Nephron progenitor cell (in vitro differentiated cells): ENCODE data around the gene UHRF1.

Experiments used
- DNase-seq: peaks from one replicate; pipeline ENCODE4 v3.0.0; 2021
- H3K27ac Mint-ChIP-seq: 2 replicates; pipeline ENCODE4 v1.8.0; 2021; ENCODE audit warnings: mild to moderate bottlenecking, moderate library complexity, mixed read lengths
- H3K27me3 Mint-ChIP-seq: 2 replicates; pipeline ENCODE4 v1.8.0; 2021; ENCODE audit warnings: mild to moderate bottlenecking, low read depth, mixed read lengths; ENCODE audit not compliant: poor library complexity
- H3K36me3 Mint-ChIP-seq: 2 replicates; pipeline ENCODE4 v1.8.0; 2021; ENCODE audit warnings: low read depth, mixed read lengths
- H3K4me1 Mint-ChIP-seq: 2 replicates; pipeline ENCODE4 v1.8.0; 2021; ENCODE audit warnings: mixed read lengths
- H3K4me3 Mint-ChIP-seq: 2 replicates; pipeline ENCODE4 v1.8.0; 2021; ENCODE audit warnings: mild to moderate bottlenecking, moderate library complexity, mixed read lengths
- H3K9me3 Mint-ChIP-seq: 2 replicates; pipeline ENCODE4 v1.8.0; 2021; ENCODE audit warnings: mild to moderate bottlenecking, moderate library complexity, mixed read lengths
- TF ChIP-seq, protein P1 (sequence below): fragments of 200-600 bp; sonication (generic); IDR thresholded peaks from 2 replicates; pipeline ENCODE4 v1.5.0; 2021; ENCODE audit warnings: antibody characterized with exemption

The UHRF1 gene

DNA sequence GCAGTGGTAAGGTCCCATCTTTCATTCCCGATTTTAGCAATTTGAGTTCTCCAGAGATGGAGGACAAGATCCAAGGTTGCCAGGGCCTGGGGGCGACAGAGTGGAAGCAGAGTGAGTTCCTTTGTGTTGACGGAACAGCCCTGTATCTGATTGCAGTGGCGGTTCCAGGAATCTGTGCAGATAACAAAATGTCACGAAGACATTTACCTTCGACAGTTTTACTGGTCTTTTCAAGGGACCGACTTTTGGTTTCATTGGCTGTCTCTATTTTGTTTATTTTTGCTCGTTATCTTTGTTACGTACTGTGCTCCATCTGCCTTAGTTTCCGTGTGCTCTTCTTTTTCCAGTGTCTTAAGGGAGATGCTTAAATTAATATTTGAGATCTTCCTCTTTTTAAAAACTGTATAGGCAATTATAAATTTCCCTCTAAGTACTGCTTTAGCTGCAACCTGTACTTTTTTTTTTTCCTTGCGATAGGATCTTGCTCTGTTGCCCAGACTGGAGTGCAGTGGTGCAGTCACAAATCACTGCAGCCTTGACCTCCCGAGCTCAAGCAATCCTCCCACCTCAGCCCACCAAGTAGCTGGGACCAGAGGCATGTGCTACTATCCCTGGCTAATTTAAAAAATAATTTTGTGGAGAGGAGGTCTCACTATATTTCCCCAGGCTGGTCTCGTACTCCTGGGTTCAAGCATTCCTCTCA is 82.8 kb downstream of the UHRF1 start:
- H3K4me1 Mint-ChIP-seq: peaks cover 45% of the 10 kb centered on the region
- no peak for DNase-seq
- H3K9me3 Mint-ChIP-seq: peaks cover 14% of the 10 kb centered on the region
- H3K36me3 Mint-ChIP-seq: peaks cover 53% of the 10 kb centered on the region
- no peak overlapping the region for H3K27ac Mint-ChIP-seq
- H3K4me3 Mint-ChIP-seq: no peak overlapping the region
- H3K27me3 Mint-ChIP-seq: no peaks in the 10 kb centered on the region
- TF ChIP-seq, protein P1, sequence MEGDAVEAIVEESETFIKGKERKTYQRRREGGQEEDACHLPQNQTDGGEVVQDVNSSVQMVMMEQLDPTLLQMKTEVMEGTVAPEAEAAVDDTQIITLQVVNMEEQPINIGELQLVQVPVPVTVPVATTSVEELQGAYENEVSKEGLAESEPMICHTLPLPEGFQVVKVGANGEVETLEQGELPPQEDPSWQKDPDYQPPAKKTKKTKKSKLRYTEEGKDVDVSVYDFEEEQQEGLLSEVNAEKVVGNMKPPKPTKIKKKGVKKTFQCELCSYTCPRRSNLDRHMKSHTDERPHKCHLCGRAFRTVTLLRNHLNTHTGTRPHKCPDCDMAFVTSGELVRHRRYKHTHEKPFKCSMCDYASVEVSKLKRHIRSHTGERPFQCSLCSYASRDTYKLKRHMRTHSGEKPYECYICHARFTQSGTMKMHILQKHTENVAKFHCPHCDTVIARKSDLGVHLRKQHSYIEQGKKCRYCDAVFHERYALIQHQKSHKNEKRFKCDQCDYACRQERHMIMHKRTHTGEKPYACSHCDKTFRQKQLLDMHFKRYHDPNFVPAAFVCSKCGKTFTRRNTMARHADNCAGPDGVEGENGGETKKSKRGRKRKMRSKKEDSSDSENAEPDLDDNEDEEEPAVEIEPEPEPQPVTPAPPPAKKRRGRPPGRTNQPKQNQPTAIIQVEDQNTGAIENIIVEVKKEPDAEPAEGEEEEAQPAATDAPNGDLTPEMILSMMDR: no peak

DNA sequence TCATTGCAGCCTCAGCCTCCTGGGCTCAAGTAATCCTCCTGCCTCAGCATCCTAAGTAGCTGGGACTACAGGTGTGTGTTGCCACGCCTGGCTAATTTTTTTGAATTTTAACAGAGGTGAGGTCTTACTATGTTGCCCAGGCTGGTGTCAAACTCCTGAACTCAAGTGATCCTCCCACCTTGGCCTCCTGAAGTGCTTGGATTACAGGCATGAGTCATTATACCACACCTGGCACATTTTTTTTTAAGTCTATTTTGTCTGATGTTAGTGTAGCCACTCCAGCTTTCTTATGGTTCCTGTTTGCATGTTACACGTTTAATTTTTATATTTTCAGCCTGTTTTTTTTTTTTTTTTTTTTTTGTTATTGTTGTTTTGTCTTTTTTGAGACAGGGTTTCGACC is 84.4 kb downstream of the UHRF1 start:
- peak overlapping the region; percentile 29 for H3K27ac Mint-ChIP-seq
- H3K36me3 Mint-ChIP-seq: peaks cover 66% of the 10 kb centered on the region
- peaks cover 30% of the 10 kb centered on the region for H3K4me1 Mint-ChIP-seq
- no peak overlapping the region for H3K4me3 Mint-ChIP-seq
- H3K27me3 Mint-ChIP-seq: no peaks in the 10 kb centered on the region
- H3K9me3 Mint-ChIP-seq: peaks cover 14% of the 10 kb centered on the region
- DNase-seq: no peak
- TF ChIP-seq, protein P1: no peak

DNA sequence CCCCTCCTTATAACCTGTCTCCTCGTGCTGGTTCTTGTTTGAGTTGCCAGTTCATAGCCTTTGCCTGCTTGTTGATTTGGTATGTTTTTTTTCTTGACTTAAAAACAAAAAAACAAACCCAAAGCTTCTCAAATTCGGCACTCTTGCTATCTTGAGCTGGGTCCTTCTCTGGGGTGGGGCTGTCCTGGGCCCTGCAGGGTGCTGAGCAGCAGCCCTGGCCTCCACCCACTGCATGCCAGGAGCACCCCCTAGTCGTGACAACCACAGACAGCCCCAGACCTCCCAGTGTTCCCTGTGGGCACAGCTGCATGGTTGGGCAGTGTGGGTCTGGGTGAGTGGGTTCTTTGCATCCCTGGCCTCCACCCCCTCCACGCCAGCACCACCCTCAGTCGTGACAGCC is 87.4 kb downstream of the UHRF1 start:
- DNase-seq: no peak
- Mint-ChIP-seq H3K9me3 (peaks cover 20% of the 10 kb centered on the region), H3K4me3 (no peak overlapping the region), H3K4me1 (peaks cover 9% of the 10 kb centered on the region), H3K36me3 (peaks cover 80% of the 10 kb centered on the region), H3K27ac (peak overlapping the region; percentile 97), H3K27me3 (no peaks in the 10 kb centered on the region)
- TF ChIP-seq, protein P1: no peak

DNA sequence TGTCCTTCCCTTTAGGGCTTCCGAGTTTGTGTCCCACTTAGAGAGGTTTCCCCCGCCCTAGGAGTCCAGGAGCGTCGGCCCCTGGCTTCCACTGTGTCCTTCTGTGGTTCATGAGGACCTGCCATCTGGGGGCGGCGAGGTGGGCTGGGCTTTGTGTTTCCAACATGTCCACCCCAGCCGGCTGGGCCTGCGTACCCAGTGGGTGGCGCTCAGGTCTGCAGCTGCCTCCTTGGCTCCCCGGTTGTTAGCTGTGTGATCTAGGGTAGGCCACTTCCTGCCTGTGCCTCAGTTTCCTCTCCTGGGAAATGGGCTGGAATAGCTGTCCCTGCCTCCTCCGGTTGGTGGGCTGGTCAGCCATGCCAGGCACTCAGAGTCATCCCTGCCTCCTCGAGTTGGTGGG is 88.0 kb downstream of the UHRF1 start:
- peaks cover 80% of the 10 kb centered on the region for H3K36me3 Mint-ChIP-seq
- no peak overlapping the region for H3K4me3 Mint-ChIP-seq
- H3K27ac Mint-ChIP-seq: no peak overlapping the region
- TF ChIP-seq, protein P1: no peak
- H3K9me3 Mint-ChIP-seq: peaks cover 14% of the 10 kb centered on the region
- no peak for DNase-seq
- H3K27me3 Mint-ChIP-seq: no peaks in the 10 kb centered on the region
- H3K4me1 Mint-ChIP-seq: peaks cover 6% of the 10 kb centered on the region

DNA sequence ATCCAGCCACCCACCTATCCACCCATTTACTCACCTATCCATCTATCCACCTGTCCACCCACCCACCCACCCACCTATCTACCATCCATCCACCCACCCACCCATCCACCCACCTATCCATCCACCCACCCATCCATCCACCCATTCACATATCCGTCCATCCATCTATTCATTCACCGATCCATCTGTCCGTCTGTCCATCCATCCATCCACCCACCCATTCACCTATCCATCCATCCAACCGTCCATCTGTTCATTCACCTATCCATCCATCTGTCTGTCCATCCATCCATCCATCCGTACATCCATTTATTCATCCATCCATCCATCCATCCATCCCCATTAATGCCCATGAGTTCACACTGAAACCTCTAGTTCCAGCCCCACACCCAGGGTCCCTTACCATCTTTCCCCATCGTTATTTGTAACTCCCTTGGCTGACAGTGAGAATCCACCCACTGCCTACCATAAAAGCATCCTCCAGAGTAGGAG is 90.9 kb downstream of the UHRF1 start:
- DNase-seq: no peak
- Mint-ChIP-seq H3K4me3 (no peak overlapping the region), H3K9me3 (peaks cover 8% of the 10 kb centered on the region), H3K4me1 (peaks cover 19% of the 10 kb centered on the region), H3K27ac (no peak overlapping the region), H3K27me3 (no peaks in the 10 kb centered on the region), H3K36me3 (peaks cover 75% of the 10 kb centered on the region)
- TF ChIP-seq, protein P1: no peak

DNA sequence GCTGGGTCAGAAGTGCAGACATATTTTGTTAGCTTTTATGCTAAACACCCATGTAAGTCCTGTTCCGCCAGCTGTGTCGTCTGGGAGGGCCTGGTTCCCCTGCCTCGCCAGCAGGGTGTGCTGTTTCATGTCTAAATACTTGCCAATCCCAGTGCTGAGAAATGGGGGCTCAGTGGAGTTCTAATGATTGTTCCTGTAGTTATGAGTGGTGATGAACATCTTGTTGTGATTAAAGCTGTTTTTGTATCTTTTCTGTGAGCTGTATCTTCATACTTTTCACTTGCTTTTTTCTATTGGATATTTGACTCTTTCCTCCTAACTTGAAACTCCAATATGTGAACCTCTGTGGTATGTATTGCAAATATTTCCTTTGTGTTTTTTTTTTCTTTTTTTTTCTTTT is 92.3 kb downstream of the UHRF1 start:
- Mint-ChIP-seq H3K4me3 (no peak overlapping the region), H3K27ac (no peak overlapping the region), H3K9me3 (peaks cover 11% of the 10 kb centered on the region)

More for the DNA sequence above, 92.3 kb downstream of the UHRF1 start:
- no peak for DNase-seq
- Mint-ChIP-seq H3K27me3 (no peaks in the 10 kb centered on the region), H3K4me1 (peaks cover 13% of the 10 kb centered on the region), H3K36me3 (peaks cover 68% of the 10 kb centered on the region)
- TF ChIP-seq, protein P1: peak; percentile 34
